ENCODE results near the gene HYAL2.
A peak's percentile ranks its signal among the peaks of the same experiment; 100 is the strongest.

The HYAL2 gene, protein sequence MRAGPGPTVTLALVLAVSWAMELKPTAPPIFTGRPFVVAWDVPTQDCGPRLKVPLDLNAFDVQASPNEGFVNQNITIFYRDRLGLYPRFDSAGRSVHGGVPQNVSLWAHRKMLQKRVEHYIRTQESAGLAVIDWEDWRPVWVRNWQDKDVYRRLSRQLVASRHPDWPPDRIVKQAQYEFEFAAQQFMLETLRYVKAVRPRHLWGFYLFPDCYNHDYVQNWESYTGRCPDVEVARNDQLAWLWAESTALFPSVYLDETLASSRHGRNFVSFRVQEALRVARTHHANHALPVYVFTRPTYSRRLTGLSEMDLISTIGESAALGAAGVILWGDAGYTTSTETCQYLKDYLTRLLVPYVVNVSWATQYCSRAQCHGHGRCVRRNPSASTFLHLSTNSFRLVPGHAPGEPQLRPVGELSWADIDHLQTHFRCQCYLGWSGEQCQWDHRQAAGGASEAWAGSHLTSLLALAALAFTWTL

DNA sequence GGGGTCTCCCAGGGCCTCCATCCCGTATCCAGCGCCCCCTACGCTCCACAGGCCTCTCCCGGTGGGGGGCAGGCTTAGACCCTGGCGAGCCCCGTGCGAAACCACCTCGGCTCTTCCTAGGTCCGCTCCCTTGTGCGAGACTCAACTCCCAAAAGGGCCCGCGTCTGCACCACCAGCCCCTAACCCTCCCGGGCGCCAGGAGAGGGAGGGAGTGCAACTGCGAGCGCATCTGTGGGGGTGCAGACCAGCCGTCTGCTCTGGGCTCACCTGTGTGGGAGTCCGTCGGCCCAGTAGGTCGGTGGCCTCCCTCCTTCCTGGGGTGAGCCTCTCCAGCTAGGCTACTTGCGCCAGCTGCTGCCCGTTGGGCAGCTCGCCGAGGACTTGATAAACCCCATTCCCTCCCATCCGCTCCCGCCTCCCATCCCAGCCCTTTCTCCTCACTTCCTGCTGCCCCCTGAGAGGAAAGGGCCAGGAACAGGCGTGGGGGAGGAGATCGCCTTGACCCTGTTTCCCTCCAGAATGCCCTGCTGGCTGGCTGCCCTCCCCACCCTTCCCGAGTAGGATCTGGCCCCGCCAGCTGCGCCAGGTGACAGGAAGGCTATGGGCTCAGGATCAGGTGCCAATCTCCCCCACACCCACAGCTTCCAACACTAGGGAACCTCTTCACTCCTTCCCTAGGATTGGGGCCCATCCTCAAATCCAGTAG lies at the start of gene HYAL2:
Gene HYAL2 (minus strand): TSS at position 360 of the 706 bp plus-strand sequence. CDS start 2,256 bp downstream, outside the sequence.
- no peak for DNase-seq (ENCODE audit: low spot score)

DNA sequence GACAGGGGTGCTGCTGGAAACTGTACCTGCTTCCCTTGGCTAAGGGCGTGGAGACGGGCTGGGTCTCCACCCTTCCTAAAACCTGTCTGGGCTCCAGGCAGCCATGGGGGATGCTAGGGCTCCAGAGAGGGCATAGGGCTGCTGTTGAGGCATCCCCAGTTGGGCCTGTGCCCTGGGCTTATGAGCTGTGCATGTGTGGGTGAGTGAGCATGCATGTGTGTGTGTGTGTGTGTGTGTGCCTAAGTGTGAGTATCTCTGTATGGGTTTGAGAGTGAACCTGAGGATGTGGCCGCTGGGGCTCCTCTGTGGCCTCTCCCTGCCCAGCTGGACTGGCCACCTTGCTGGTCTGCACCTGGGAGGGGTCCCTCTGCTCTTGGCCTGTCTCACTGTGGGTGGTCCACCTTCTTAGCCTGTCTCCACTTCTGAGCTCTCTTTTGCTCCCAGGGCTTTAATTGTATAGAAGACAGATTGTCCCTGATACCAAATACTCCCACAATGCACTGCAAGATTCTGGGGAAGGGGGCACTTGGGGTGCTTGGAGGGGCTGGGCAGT lies 48.7 kb upstream of the HYAL2 start:
- no peak for DNase-seq (ENCODE audit: low spot score)

DNA sequence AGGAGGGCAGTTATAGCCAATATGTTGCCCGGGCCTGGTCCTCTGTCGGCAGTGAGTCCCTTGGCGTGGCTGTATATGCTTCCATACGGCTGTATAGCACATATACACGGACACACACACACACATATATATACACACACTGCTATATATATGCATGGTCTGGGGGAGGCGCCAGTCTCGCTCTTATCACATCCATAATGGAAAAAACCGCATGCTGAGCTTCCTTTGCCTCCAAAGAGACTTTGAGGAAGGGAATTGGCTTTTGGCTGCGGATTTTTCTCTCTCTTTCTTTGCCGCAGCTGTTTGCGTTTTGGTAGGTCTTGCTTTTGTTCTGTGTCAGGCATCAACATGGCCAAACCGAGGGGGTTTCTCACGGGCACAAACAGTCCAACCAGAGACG lies 48.0 kb upstream of the HYAL2 start:
- no peak for DNase-seq (ENCODE audit: low spot score)

DNA sequence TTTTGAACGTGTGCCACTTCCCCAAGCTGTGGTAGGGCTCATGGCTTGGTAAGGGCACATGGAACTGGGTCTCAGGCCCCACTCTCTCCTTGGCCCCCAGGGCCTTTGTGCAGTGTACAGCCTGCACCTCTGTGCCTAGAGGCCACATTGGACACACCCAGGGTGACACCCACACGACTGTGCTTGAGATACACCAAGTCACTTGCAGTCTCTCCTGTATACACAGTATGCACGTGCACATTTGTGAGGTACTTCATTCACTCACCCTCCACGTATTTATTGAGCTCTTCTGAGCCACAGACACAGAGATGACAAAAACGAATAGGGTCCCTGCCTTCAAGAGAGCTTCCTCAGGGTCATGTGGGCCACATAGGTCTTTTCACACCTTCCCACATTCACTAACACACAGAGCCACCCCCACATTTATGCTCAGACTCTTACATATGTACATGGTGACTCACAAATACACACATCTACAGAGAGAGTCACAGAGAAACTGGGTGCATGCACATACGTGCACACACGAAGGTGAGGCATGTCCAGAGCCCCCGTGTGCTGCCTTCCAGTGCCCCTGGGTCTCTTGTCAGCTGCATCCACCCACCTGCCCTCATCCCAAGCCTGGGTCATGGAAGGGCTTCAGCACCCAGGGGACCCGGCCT lies 46.6 kb upstream of the HYAL2 start:
- no peak for DNase-seq (ENCODE audit: low spot score)

DNA sequence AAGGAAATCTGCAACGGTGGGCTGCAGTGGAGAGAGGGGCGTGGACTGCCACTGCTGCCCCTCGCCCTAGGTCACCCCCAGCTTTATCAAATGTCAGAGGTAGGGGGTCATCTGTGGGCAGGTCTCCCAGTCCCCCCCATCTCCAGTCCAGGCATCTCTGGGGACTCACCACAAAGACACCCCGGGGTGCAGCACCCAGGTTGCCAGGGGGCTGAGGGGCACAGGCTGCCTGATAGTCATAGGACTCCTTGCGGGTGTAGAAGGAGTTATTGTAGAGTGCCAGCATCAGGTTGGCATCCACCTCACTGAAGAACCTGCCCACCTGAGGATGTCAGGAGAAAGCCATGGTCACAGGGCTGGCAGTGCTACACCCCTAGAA lies 43.3 kb upstream of the HYAL2 start:
- DNase-seq (ENCODE audit: low spot score), result no peak

DNA sequence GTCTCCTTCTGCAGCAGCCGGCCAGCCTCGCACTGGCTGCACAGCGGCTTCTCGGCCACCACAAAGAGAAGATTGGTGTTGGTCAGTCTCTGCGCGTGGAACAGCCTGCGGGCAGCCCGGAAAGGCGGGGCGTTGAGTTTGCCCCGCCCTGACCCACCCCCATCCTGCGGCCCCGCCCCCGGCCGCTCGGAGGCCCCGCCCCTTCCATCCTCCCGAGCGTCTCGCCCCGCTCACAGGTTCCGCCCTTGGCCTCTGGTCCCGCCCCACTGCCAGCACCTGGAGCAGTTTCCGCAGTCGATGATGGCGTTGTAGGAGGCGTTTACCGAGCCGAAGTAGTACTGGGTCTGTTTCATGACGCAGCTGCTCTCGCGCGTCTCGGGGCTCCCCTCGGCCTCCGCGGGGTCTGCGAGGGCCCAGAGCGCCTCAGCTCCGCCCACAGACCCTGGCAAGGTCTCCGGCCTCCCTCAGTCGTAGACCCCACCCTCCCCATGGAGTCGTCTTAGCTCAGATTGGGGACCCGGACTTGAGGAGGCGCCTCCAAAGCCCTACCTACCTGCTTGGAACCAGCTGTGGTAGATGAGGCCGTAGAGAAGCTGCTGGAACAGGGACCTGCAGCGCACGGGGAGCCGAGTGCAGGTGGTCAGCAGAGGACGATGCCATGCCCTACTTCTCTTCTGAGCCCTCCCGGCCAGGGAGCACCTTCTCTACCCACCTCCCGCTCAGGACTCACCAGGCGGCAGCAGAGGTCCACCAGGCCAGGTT lies 42.7 kb upstream of the HYAL2 start:
- peak; percentile 94 for DNase-seq (ENCODE audit: low spot score)

DNA sequence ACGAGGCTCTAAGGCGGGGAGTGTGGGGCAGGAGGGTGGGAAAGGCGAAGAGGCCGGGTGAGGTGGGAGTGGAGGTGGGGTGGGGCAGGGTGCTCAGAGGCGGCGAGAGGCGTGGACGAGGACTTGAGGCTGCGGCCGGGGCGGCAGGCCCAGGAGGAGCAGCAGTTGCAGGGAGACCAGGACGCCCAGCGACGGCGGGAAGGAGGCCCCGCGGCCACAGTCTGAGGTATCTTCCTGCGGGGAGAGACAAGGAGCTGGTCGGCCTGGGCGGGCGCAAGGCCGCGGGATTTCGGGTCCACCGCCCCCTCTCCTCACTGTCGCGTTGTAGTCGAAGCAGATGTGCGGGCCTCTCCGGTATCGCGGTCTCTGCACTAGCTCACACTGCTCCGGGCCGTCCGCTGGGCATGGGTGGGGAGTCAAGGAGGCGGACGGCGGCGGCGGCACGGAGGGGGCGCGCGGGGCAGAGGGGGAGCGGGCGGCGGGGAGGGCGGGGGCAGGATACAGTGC lies 42.1 kb upstream of the HYAL2 start:
- no peak for DNase-seq (ENCODE audit: low spot score)

DNA sequence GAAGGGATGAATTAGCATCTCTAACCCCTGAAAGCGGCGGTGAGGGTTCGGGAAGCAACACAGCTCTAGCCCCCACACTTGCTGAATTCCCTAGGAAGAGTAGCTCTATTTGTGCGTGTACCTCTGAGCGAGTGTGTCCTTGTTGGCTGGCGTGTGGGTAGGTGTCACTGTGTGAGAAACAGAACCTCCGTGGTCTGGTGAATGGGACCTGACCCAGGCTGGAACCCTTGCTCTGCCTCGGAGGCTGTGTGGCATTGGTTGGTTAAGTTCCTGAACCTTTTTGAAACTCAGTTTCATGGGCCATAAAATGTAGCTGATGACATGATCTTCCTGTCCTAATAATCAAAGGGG lies 37.2 kb upstream of the HYAL2 start:
- no peak for DNase-seq (ENCODE audit: low spot score)

DNA sequence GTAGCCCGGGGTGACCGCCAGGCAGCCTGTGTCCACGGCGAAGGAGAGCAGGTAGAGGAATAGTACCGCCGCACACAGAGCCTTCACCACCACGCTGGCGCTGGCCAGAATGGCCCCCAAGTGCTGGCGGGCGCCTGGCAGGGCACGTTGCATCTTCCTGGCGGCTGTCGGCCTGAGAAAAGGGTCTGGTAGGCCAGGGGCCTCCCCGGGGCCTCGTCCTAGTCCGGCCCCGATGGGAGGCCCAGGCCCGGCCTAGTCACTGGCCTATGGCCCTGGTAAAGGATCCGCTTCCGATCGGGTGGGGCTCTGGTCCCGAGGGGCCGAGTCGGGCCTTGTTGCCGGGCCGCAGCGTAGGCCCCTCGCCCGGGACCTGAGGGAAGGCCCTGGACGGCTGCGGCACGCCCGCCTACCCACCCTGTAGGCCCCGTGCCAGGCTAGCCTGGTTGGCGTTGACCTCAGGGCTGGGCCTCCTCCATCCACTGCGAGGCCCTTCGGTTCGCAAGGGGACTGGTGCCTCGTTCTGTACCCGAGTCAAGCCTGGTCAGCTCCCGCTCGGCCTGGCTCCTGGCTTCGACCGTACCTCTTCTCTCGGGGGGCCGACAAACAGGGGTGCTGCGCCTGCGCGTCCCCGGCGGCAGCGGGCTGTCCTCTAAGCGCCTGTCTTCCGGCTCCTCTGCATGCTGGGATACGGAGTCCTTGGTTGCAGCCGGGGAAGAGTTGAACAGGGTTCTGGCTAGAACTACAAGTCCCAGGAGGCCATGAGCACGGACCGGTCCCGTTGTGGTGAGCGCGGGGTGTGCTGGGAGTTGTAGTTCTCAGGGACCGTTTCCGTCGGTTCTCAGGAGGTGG lies 36.6 kb upstream of the HYAL2 start, which contains the start of gene TMEM115:
Gene TMEM115 (minus strand): TSS at position 611 of the 849 bp plus-strand sequence. CDS start 458 bp downstream, at position 153.
- DNase-seq (ENCODE audit: low spot score), result peak; percentile 99

DNA sequence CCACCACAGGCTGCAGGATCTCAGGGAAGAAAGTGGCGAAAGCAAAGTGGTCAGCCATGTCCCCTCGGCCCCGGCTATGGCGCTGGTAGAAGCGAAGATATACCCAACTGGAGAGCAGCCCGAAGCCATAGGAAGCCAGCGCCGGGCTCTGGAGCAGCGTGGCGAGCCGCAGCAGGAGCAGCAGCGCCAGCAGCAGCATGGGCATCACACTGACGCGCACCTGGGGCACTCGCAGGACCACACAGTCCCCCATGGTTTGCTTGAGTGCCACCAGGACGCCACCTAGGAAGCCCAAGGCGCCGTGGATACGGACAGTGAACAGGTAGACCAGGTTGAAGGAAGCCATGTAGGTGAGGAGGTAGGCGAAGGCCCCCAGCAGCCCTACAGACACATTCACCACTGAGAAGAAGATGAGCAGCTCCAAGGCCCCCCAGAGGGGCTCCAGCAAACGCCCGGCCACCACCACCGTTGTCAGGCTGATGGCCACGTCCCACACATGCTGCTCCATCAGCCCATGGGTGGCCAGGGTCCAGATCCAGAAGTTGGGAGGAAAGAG lies 35.9 kb upstream of the HYAL2 start:
- DNase-seq (ENCODE audit: low spot score), result no peak

DNA sequence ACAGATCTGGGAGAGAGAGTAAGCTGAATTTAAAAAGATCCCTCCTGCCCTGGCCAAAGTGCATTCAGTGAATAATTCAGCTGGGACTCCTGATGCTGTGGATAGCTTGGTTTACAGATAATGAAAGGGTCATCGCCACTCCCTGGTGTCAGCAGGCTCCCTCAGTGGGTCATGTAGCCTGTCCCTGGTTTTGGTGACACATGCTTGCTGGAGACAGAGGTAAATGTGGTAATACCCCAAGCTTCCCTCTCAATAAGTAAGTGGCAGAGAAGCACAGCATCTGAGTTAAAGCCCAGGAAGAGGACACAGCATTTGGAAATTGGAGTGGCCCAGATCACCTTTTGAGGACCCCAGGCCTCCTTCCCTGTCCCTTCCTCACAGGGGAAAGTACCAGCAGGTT lies 34.9 kb upstream of the HYAL2 start:
- DNase-seq (ENCODE audit: low spot score), result no peak

DNA sequence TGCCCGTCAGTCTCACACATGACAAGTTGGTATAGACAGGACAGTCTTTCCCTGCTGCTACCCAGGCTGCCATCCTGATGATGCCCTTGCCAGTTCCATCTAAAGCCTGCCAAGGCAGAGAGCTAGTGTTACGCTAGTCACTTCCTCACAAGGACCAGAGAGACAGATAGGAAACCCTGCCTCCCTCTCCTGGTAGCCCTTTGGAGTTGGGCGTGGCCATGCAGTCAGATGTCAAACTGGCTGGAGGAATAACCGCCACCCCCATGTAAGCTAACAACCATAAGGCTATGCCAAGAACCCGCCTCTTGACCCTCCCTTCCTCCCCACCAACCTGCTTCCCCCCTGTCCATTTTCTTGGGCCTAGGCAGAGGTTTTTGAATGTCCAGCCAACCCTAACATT lies 34.0 kb upstream of the HYAL2 start:
- DNase-seq (ENCODE audit: low spot score), result no peak

DNA sequence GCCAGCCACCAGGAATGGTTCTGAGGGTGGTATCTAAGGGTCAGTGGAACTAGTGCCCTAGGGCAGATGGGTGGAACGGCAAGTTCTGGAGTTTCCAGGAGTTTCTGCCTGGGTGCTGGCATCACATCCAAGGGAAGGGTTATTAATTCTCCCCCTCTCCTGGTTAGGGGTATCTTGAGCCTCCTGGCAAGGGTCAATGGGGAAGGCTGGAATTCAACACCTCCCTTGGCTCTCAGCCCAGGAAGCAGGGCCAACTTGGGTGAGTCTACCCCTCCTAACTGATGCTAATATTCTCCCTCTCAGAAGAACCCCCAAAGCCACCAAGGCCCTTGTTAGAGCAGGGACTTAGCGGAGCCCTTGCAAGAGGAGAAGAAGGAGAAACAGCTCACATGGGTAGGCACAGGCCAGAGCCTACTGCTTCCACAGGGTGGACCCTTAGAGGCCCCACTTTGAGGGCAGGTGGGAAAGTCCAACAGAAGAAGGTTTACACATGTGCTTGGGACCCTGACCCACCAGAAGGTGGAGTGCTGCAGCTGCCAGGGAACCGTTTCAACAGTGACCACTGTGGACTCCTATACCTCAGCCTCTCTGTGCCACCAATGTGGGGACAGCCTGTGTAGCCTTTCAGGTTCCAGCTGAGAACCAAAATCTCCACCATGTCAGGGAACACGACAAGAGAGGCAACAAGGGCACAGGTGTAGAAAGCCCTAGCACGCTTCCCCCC lies 33.4 kb upstream of the HYAL2 start:
- no peak for DNase-seq (ENCODE audit: low spot score)

DNA sequence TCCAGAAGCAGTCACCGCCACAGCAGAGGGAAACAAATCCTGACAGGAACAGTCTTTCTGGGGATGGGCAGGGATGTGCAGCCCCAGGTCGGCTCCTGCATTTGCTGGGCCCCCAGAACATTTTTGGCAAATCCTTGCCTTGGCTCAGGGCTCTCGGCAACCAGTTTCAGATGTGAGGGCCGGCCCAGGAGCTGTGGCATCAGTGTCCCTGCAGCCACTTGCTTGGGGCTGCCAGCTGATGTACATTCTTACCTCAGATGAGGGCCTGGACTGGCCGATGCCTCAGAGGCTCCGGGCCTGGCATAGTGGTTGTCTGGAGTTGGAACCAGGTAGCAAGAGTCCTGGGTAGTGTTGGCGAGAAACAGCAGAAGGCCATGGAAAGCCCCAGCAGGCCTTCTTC lies 32.3 kb upstream of the HYAL2 start:
- no peak for DNase-seq (ENCODE audit: low spot score)

DNA sequence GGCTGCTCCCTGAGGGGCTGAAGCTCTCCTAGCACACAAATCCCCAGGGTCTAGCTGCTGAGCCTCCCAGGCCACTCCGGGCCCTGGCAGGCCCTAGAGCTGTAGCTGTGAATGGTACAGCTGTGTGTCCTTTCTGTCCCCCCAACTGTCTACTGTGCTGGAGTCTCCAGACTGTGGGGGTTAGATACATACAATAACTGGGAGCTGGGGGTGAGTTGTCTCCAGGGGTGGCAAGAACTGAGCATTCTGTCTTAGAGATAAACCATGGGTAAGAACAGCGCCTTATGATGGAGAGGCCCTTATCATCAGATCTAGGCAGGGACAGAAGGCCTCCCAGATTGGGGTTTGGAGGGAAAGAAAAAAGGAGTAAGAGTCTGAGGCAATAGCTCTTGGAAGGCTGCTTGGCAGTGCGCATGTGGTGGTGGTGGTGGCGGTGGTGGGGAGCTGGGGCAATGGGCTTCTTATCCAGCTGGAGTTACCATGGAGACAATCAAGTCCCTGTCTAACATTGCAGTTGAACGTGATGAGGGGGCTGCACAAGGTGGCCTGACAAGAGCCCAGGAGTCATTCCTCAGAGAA lies 31.7 kb upstream of the HYAL2 start:
- no peak for DNase-seq (ENCODE audit: low spot score)

DNA sequence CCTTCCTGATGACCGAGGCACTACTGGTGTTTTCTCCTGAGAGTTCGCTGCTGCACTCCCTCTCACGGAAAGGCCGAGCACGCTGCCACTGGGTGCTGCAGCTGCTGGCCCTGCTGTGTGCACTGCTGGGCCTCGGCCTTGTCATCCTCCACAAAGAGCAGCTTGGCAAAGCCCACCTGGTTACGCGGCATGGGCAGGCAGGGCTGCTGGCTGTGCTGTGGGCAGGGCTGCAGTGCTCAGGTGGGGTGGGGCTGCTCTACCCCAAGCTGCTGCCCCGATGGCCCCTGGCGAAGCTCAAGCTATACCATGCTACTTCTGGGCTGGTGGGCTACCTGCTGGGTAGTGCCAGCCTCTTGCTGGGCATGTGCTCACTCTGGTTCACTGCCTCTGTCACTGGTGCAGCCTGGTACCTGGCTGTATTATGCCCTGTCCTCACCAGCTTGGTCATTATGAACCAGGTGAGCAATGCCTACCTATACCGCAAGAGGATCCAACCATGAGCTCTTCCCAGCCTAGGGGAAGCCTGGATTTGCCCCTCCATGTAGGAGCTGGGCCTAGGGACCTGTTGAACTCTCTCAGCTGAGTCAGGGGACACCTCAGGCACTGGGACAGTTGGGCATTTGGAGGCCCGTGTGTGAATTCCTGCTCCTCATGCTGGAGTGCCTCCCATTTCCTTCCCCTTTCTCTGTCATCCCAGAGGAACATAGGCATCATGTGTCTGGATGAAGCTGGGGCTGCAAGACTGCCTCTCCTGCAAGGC lies 30.9 kb upstream of the HYAL2 start:
- DNase-seq (ENCODE audit: low spot score), result no peak

DNA sequence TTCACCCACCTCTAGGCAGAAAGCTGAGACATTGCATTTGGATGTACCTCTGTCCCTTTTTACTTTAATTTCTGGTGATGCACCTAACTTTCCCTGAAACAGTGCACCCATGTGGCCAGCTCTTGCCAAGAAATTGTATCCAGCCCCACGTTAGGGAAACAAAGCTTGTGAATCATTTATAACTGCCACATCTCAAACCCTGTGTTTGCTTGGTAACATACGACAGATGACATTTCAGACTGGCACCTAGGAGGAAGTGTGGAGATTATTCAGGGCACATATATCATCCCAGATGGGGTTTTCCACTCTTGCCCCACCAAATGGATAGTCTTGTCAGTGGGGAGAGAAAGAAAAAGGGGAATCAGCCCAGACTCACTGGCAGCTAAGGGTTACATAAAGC lies 30.2 kb upstream of the HYAL2 start:
- no peak for DNase-seq (ENCODE audit: low spot score)

DNA sequence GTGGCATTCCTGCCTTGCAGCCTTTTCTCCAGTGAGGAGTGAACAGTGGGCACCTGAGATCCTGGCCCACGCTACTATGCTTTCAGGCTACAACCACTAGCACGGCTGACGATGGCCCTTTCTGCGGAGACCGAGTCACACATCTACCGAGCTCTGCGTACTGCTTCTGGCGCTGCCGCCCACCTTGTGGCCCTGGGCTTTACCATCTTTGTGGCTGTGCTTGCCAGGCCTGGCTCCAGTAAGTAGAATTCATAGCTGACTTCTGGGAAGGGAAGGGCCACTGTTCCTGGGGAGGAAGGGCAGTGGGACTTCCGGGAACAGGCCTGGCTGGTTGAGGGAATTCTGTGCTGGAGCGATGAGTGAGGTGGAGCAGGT lies 28.8 kb upstream of the HYAL2 start:
- DNase-seq (ENCODE audit: low spot score), result no peak
